IPS-NIHi11 (cell line): Measurements from ENCODE around the gene PIP4K2C.
"Not testable (repeated sequence)": the region's sequence is repeated elsewhere in the genome, so short reads cannot be mapped to it uniquely, and the experiment has no call there.

ENCODE experiments used
- DNase-seq: peaks from one replicate; pipeline ENCODE4 v3.0.0; 2012; ENCODE audit warnings: mixed read lengths, low spot score

The PIP4K2C gene

DNA sequence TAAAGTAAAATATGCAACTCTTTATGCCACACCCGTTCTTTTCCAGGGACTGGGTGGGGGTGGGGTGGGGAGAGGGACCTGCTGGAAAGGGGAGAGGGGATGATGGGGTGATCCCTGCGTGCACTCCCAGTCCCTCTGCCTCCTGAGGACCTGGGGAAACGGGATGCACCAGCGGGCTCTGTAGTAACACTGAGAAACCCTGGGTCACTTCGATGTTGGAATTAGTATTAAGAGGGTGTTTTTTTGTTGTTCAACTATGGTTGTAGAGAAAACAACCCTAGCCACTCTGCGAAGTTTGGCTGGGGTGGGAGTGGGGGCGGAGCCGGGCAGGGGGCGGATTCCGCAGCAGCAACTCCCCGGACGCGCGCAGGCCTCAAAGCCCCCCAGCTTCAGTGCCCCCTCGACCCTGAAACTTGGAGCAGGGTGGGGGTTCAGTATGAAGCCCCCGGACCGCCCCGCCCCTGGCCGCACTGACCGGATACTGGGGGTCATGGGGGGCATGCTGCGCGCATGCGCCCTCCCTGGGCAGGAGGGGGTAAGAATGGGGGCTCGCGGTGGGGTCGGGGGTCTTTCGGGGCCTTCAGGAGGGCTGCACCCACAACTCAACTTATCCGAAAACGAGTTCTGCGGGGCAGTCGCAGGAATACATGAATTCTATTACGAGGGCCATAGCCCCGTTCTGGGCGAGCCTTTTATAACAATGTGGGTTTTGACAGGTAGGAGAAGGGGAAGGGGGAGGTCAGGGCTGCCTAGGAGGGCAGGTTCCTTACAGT lies 19.0 kb downstream of the PIP4K2C start:
- no peak for DNase-seq

DNA sequence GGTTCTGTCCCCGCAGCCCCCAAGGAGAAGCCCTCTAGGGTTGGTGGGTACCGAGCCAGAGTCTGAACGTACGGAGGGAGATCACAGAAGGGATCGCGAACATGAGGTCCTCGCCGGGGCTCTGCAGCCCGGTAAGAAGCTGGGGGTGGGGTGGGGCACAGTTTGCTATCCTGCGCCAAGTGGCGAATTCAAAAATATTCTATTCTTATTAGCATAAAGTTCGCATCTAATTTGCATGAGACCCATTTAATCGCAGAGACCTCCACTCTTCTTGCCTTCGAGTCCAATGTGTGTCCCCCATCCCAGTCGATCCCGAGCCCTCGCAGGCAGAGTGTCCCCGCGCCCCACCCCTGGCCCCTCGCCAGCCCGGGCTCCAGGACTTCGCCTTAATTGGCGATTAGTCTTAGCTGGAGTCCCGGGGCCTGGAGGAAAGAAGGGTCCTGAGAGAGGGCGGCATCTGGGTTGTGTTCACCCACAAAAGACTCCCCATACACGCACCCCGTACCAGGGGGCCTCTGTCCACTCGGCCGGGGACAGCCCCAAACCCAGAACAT lies 19.6 kb downstream of the PIP4K2C start:
- DNase-seq, result peak; percentile 46

DNA sequence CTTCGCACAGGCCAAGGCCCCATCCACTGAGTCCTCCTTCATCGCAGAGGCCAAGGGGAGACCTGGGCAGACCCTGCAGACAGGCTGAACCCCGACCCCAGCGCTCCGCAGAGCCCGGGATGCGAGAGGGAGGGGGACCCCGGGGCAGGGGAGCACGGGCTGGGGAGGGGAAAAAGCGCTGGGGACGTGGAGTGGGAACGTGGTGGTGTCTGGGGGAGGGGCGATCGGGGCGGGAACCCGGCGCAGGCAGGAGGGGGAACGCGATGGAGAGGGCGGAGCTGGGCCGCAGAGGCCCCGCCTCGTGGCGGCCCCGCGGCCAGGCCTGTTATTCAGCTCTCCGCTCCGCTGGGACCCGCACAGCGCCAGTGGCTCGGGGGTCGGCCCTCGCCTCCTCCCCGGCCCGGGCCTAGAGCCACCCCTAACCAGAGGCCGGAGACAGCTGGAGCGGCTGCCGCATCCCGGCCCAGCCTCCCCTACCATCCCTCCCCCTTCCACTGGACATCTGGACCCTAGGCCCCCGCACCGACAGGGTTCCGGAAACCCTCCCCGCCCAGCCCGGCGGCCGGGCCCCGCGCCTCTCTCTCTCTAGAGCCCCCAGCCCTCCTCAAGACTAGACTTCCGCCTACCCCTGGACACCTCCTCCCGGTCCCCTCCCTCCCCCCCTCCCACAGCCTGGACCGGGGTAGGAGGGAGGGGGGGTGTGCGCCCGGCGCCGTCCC lies 20.3 kb downstream of the PIP4K2C start, which contains the start of gene ARHGEF25:
TSS of gene ARHGEF25 (plus strand) at position 328 of the 719 bp plus-strand sequence. CDS start 460 bp downstream, outside the sequence.
- DNase-seq, result peak; percentile 94

DNA sequence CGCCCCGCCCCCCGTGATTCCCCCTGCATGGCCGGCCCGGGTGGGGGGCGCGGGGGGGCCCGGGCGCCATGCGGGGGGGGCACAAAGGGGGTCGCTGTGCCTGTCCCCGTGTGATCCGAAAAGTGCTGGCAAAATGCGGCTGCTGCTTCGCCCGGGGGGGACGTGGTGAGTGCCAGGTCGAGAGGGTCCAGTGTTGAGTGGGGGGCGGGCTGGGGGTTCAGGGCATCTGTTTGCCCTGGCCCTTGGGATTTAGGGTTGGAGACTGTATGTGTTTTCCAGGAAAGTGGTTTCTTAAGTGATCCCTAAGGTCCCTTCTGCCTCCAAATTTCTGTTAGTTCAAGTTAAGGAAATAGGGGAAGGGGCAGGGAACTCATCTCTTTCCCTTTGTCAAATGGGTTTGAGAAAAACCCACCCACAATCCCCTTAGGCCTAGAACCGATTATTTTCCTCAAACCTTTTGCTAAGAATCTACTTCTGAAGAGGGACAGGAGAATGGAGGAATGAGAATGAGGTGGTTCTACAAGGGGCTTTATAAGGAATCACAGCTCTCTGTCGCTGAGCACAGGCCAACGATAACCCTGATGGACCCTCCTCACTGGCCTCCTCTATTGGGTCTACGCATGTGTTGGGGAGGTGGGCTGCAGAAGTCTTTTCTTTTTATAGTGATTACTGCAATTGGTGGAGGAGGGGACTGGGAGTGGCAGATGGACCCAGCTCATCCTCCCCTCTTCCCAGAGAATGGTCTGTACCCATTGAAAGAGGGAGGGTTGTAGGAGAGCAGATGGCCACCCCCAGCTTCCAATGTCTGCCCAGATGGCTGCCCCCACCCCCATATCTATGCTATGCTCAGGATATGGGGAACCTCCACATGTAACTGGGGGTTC lies 21.1 kb downstream of the PIP4K2C start:
- no peak for DNase-seq

DNA sequence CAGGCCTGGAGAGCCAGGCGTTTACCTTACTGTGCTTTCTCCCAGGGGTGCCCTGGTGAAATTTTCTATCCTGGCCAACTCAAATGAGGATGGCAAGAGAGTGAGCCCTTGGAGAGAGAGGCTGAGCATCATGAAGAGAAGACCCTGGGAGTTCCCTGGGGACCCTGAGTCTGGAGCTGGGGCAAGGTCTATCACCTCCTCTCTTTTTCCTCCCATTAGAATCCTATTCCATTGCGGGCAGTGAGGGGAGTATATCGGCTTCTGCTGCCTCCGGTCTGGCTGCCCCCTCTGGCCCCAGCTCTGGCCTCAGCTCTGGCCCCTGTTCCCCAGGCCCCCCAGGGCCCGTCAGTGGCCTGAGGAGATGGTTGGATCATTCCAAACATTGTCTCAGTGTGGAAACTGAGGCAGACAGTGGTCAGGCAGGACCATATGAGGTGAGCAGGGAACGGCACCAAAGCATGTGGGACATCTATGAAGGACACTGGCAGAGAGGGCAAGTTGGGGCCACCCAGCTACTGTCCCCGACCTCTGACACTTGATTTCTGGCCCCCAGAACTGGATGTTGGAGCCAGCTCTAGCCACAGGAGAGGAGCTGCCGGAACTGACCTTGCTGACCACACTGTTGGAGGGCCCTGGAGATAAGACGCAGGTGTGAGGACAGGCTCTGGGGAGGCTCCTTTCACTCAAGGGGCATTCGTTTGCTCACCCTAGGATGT lies 21.9 kb downstream of the PIP4K2C start:
- no peak for DNase-seq

DNA sequence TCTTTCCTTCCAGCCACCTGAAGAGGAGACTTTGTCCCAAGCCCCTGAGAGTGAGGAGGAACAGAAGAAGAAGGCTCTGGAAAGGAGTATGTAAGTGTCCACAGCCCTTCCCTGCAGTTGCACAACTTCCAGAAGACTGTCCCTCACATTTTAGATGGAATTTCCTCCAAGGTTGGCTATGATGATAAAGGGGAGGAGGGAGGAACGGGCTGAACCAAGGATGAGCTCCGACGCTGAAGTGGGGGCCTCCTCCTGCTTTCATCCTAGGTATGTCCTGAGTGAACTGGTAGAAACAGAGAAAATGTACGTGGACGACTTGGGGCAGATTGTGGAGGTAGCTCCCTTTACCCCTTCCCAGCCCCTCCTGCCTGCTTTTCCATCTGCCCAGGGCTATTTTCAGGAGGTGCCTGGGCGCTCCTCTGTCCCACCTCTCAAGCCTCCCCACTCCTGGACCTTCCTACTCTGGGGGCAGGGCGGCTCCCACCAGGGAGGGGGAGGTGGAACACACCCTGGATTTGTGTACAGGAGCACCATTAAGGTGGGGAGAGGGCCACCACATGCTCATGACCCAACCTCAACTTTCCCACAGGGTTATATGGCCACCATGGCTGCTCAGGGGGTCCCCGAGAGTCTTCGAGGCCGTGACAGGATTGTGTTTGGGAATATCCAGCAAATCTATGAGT lies 22.6 kb downstream of the PIP4K2C start:
- no peak for DNase-seq

DNA sequence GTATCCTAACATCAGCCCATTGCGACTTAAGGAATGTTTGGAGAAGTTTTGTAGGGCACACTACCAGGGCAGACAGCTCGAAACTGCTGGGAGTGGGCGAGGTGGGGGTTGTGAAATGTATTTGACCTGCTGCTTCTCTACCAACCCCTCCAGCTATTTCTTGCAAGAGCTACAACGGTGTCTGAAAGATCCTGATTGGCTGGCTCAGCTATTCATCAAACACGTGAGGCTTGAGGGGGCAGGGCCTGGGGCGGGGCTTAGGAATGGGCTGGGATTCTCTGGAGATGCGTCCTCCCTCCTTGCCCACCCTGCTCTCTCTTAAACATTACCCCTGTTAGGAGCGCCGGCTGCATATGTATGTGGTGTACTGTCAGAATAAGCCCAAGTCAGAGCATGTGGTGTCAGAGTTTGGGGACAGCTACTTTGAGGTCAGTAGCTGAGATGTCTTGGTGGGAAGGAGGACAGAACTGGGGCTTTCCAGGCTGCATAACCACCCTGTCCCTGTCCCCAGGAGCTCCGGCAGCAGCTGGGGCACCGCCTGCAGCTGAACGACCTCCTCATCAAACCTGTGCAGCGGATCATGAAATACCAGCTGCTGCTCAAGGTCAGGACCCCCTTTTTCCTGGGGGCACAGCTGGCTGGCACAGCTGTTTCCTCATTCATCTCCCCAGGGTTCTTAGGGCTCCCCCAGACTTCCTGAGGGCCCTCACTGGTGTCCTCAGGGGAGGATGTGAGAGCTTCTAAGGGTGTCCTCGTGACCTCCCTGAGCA lies 23.4 kb downstream of the PIP4K2C start:
- DNase-seq, result peak; percentile 83

DNA sequence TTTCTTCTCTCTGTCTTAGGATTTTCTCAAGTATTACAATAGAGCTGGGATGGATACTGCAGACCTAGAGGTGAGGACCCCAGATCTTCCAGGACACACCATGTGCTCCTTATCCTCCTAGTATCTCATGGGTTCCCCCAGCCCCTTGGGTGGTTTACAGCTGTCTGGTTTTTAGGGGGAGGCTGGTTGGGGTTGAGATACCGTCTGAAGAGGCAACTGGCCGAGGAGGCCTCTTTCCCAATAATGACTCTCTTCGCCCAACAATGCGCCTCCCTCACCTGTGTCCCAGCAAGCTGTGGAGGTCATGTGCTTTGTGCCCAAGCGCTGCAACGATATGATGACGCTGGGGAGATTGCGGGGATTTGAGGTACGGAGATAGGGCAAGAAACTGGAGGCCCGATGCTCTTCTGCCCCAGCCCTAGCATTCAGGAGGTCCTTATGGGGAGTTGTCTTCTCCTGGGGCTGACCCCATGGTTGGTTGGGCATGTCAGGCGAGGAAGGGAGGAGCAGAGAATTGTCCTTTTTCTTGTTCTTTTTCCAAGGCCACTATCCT lies 24.0 kb downstream of the PIP4K2C start:
- DNase-seq, result no peak

DNA sequence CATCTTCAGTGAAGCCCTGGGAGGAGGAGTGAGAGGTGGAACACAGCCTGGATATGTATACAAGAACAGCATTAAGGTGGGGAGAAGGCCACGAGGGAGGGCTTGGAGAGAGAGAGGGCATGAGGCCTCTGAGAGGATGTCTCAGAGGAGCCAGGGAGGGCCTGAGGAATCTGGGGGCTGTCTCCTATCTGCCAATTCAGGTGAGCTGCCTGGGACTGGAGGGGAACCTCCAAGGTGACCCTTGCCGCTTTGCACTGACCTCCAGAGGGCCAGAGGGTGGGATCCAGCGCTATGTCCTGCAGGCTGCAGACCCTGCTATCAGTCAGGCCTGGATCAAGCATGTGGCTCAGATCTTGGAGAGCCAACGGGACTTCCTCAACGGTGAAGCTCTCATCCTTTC lies 24.6 kb downstream of the PIP4K2C start:
- DNase-seq, result no peak

DNA sequence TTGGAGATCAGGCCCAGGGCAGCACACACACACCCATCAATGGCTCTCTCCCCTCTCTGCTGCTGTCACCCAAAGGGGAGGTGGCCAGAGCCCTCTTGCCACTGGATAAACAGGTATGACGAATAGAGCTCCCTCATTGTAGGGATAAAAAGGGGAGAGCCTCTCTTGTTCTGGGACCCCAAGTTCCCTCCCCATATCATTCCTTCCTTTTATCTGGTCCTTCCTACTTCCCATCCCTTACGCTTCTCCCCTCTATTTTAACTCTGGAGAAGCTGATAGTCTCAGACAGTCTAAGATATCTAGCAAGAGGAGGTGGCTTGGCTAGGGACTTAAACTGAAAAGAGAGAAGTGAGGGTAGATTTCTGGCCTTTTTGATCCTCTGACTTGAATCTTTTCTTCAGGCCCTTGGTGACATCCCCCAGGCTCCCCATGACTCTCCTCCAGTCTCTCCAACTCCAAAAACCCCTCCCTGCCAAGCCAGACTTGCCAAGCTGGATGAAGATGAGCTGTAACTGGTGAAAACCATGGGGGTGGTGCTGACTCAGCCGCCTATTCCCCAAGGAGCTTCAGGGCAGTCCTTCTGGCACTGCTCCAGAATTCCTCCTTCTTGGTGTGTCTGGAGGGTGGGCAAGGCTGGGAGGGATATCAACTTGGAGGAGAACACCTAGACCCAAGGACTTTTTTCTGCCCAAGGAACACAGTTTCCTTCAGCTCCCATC lies 25.6 kb downstream of the PIP4K2C start:
- no peak for DNase-seq

DNA sequence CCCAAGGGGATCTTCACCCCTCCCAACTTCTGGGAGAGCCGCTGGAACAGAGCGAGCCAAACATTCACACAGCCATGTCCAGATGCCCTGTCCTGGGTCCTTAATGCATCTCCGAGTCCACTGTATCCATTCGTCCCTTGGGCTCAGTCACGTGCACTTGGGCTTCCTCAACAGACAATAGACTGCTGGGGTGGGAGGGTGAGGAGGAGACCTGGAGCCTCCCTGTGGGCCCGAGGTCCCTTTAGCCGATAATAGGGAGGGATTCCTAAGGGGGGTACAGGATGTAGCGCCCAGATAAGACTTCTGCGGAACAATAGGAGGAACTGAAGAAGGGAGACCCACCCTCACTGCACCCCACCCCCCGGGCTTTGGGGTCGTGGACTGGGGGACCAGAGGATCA lies 26.9 kb downstream of the PIP4K2C start:
- no peak for DNase-seq

DNA sequence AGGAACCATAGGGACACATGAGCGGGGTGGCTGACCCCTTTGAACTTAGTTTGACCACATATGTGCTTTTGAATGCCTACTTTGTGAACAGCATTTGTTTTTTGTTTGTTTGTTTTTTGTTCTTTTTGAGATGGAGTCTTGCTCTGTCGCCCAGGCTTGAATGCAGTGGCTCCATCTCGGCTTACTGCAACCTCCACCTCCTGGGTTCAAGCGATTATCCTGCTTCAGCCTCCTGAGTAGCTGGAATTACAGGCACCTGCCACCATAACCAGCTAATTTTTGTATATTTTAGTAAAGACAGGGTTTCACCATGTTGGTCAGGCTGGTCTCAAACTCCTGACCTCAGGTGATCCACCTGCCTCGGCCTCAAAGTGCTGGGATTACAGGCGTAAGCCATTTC lies 27.4 kb downstream of the PIP4K2C start:
- not testable (repeated sequence) for DNase-seq

DNA sequence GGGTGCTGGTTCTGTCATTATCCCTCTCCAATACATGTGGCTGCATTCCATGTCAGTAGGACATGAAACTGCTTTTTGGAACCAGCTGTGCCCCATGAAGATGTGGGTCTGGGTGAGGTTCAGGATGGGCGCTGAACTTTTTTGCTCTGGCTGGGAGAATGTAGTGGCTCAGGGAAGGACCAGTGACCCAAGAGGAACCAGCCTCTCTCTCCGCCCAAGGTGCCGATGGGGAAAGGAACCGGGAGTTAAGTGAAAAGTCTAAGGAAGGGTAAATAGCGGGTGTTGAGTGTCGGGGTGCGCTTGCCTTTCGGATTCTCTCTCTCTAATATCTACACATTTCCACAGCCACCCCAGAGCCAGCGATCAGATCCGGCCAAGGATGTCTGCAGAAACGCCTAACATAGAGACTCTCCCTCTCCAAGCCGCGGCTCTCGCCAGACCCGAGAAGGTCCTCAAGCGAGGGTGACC lies 28.0 kb downstream of the PIP4K2C start:
- DNase-seq, result no peak

DNA sequence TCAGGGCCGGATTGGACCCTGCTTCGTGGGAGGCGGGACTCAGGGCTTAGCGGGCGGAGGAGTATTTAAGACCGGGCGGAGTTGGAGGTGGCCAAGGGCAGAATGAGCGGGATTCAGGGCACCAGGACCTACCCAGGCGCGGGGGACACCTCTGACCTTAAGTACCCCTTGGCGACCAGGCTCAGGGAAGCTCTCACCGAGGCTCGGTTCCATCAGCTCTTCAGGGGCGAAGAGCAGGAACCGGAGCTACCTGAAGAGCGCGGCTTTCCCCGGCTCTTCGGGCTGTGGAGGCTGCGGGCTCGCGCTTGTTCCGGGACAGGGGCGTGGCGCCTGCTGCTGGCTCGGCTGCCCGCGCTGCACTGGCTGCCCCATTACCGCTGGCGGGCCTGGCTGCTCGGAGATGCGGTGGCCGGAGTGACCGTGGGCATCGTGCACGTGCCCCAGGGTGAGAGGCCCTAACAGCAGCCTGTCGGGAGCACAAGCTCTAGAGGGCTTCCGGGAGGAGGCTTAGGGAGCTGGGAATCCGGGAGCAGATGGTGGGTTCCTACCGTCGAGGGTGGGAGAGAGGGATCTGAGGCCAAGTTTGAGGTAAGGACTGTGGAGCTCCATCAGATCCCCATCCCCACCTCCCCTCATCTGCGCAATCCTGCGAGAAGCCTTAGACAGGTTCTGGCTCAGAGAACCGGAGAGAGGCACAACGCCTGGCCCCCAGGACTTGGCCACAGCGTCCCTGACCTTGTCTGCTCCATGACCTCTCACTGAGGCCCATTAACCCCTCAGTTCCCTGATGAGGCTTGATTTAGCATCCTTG lies 28.6 kb downstream of the PIP4K2C start:
- peak; percentile 65 for DNase-seq

DNA sequence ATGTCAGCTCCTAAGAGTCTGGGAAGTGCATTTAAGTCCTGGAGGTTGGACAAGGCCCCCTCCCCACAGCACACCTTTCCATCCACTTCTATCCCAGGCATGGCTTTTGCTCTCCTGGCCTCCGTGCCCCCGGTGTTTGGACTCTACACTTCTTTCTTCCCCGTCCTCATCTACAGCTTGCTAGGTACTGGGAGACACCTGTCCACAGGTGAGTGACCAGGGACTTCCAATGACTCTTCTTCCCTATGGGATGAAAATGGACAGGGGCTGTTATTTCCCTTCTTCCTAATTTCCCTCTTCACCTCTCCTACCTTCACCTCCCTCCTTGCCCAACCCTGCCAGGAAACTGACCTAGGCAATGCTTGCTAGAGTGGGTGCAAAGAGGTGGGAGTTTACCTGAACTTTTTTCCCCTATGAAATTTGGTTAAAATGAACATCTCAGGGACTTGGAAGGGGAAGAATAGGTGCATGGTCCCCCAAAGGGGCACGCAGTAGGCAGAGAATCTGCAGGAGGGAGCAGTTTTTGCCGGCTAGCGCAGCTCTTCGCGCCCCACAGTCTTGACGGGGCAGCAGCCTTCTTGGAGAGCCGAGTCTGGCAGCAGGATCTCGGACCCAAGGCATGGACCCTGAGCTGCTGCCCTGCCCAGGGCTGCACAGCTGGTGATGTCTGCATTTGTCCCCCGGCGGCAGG lies 29.4 kb downstream of the PIP4K2C start:
- no peak for DNase-seq

DNA sequence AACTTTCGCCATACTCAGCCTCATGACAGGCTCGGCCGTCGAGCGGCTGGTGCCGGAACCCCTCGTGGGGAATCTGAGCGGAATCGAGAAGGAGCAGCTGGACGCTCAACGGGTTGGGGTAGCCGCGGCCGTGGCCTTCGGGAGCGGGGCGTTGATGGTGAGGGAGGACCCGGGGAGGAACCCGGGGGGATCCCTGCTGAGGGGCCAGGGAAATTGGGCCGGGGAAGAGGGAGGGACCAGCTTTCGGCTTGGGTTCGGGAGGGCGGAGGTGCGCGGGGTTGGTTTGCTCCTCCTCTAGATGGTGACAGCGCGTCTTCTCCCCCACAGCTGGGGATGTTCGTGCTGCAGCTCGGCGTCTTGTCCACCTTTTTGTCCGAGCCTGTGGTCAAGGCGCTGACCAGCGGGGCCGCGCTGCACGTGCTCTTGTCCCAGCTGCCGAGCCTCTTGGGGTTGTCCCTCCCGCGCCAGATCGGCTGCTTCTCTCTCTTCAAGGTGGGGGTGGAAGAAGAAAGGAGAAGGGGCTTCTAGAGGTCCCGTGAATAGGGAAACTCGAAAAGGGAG lies 30.0 kb downstream of the PIP4K2C start:
- DNase-seq, result peak; percentile 61
